ENCODE data around the gene IKBKG. TPM values are rescaled to one million over a fixed set of nuclear protein-coding genes. Genes with fewer than 3 reads are reported as not detected.

Gene IKBKG
- total and polyA plus RNA-seq, 2 of the 8 experiments (the other 6 are each of a cell fraction or from before 2014, with no cell fraction given) = 17.5 to 18.1 TPM

DNA sequence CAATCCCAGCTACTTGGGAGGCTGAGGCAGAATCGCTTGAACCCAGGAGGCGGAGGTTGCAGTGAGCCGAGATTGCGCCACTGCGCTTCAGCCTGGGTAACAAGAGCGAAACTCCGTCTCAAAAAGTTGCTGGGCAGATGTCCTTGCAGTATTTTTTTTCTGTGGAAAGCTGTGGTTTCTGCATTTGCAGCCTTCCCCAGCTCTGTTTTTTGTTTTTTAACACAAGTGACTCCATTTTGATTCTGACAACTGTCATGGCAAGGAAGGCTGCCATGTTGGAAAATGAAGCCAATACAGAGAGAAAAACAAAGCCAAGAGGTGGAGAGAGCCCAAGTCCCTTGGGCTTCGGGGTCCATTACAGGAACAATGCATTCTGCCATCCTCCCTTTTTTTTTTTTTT is 45.3 kb upstream of the IKBKG start:
- Histone ChIP-seq H3K4me3 (ENCODE audit: extremely low read depth in 1 of 4, insufficient read depth in 2 of 4, low read depth in 3 of 4, low read length in 4 of 4) (no peak overlapping the region), H2BK20ac (ENCODE audit: low read length) (no peak overlapping the region), H3K18ac (ENCODE audit: extremely low read depth, low read length) (no peak overlapping the region), H3K4me1 (replicated peaks in 1 of 4; ENCODE audit: control insufficient read depth in 3 of 4, insufficient read depth in 4 of 4, low read length in 3 of 4) (no peaks in the 10 kb centered on the region), H2BK15ac (ENCODE audit: low read length) (no peak overlapping the region), H3K27me3 (replicated peaks in 1 of 4; ENCODE audit: control insufficient read depth in 3 of 4, extremely low read depth in 1 of 4, insufficient read depth in 3 of 4, low read length in 3 of 4) (no peaks in the 10 kb centered on the region), H4K91ac (replicated peaks; ENCODE audit: insufficient read length, low read length) (no peak overlapping the region), H3K9ac (replicated peaks in 1 of 4; ENCODE audit: extremely low read depth in 1 of 4, low read depth in 3 of 4, low read length in 3 of 4) (no peak overlapping the region), H3K56ac (replicated peaks; ENCODE audit: insufficient read length, low read depth, low read length) (no peak overlapping the region), H4K8ac (ENCODE audit: extremely low read depth, insufficient read depth, low read length) (no peak overlapping the region), H3K4me2 (ENCODE audit: insufficient read depth in 1 of 2, low read depth in 2 of 2, low read length in 2 of 2) (no peak overlapping the region), H3K23me2 (ENCODE audit: low read depth, low read length) (no peaks in the 10 kb centered on the region), H3K36me3 (ENCODE audit: control insufficient read depth in 2 of 4, insufficient read depth in 4 of 4, low read length in 3 of 4) (no peaks in the 10 kb centered on the region; a peak in 1 of 8 replicates), H3K9me3 (ENCODE audit: insufficient read depth in 2 of 2, low read depth in 1 of 2, low read length in 1 of 2) (no peaks in the 10 kb centered on the region), H3K23ac (ENCODE audit: insufficient read length) (no peak overlapping the region), H4K5ac (ENCODE audit: insufficient read length, low read depth, low read length) (no peak overlapping the region), H4K20me1 (replicated peaks in 1 of 2; ENCODE audit: control insufficient read depth in 1 of 2, insufficient read depth in 2 of 2, low read length in 2 of 2) (no peaks in the 10 kb centered on the region), H3K14ac (ENCODE audit: insufficient read length) (no peak overlapping the region), H2BK120ac (replicated peaks; ENCODE audit: low read depth, low read length) (no peak overlapping the region), H2AFZ (ENCODE audit: low read length) (no peak overlapping the region), H2BK5ac (ENCODE audit: low read depth, low read length) (no peak overlapping the region), H3K4ac (replicated peaks; ENCODE audit: insufficient read length, low read depth, low read length) (no peak overlapping the region), H3K79me1 (ENCODE audit: low read depth, low read length) (no peaks in the 10 kb centered on the region), H3K79me2 (ENCODE audit: control insufficient read depth in 1 of 2, insufficient read depth in 2 of 2, low read length in 2 of 2) (no peaks in the 10 kb centered on the region), H2BK12ac (ENCODE audit: low read depth, low read length) (no peak overlapping the region), H2AK5ac (ENCODE audit: low read depth, low read length) (no peak overlapping the region), H3K27ac (ENCODE audit: low read depth, low read length) (no peak overlapping the region)
- POLR2A ChIA-PET (ENCODE audit: partially characterized antibody) = no interaction called here
- CTCF ChIA-PET (ENCODE audit: partially characterized antibody) = interaction anchor here (0.7 kb wide), 1 partner anchor 17 kb away, joined by 3 read pairs; no protein-coding TSS in a partner anchor
- no peak for TF ChIP-seq EZH2 (IDR thresholded peaks at IDR 0.05; ENCODE audit: low read depth, low read length, severe bottlenecking)
- no peak for TF ChIP-seq RNF2 (IDR thresholded peaks at IDR 0.05; ENCODE audit: borderline replicate concordance, low read depth, low read length, missing control alignments, poor library complexity, severe bottlenecking)
- TF ChIP-seq RXRA (IDR thresholded peaks at IDR 0.05; ENCODE audit: insufficient read depth, low read depth, low read length) = no peak
- no peak for TF ChIP-seq SP4 (IDR thresholded peaks at IDR 0.05; ENCODE audit: low read length)
- TF ChIP-seq RBBP5 (IDR thresholded peaks at IDR 0.05; ENCODE audit: borderline replicate concordance, low read depth, low read length) = no peak
- TF ChIP-seq CBX5 (IDR thresholded peaks at IDR 0.05; ENCODE audit: low read depth, low read length) = no peak
- no peak for TF ChIP-seq NANOG (IDR thresholded peaks at IDR 0.05; ENCODE audit: insufficient read depth, low read depth, low read length, poor library complexity, severe bottlenecking)
- TF ChIP-seq BCL11A (IDR thresholded peaks at IDR 0.05; ENCODE audit: low read depth in 2 of 2, low read length in 2 of 2) = no peak
- no peak for TF ChIP-seq SUZ12 (IDR thresholded peaks at IDR 0.05; ENCODE audit: low read length)
- TF ChIP-seq CREB1 (IDR thresholded peaks at IDR 0.05) = no peak
- no peak for TF ChIP-seq ATF2 (IDR thresholded peaks at IDR 0.05; ENCODE audit: low read length)
- TF ChIP-seq POU5F1 (IDR thresholded peaks at IDR 0.05; ENCODE audit: low read depth, low read length) = no peak
- no peak for TF ChIP-seq SP2 (IDR thresholded peaks at IDR 0.05; ENCODE audit: low read length)
- DNase-seq (ENCODE audit: low read depth in 1 of 2, low spot score in 2 of 2) (no peak), FAIRE-seq (no peak)
- no CpG with 5 or more reads among the region's 8 CpGs for WGBS, 2 experiments (ENCODE audit: extremely low coverage in 1 of 2, insufficient coverage in 1 of 2, insufficient read length in 1 of 2, insufficient replicate concordance in 2 of 2, low coverage in 1 of 2, low lambda C conversion rate in 2 of 2, missing lambda C conversion rate in 1 of 2)

Data from H1 (cell line).